PC-9 (cell line): Measurements from ENCODE around the gene SEMG1. TPM values are rescaled to one million over a fixed set of nuclear protein-coding genes. Genes with fewer than 3 reads are reported as not detected.

Experiments
- BruUV-seq: library from RNA; stranded (reverse); fragments of 400-500 nt; replicated peaks from 2 replicates; lab custom pipeline; 2021; lab: Mats Ljungman, UMichigan
- CTCF ChIA-PET: fragments of 300-600 bp; sonication (Branson Sonifier 250); formaldehyde crosslinking; loops from one replicate; lab custom pipeline; 2022; ENCODE audit warnings: antibody characterized with exemption; lab: Charles Lee
- POLR2A ChIA-PET: fragments of 300-600 bp; sonication (Branson Sonifier 250); formaldehyde crosslinking; loops from one replicate; lab custom pipeline; 2022; ENCODE audit warnings: antibody characterized with exemption; ENCODE audit not compliant: unreplicated experiment; lab: Charles Lee
- DNase-seq, 2 experiments: peaks; one replicate each; pipeline versions ENCODE4 v3.0.0 to v3.0.0-alpha.2; 2015 to 2022; ENCODE audit warnings: mixed read lengths in 1 of 2
- H2AFZ ChIP-seq: fragments of 200-600 bp; sonication (generic); 2 replicates; pipeline ENCODE4 v1.8.1; 2017; ENCODE audit warnings: antibody characterized with exemption
- H3F3A ChIP-seq: fragments of 200-600 bp; sonication (generic); 2 replicates; pipeline ENCODE4 v1.8.1; 2017; ENCODE audit warnings: antibody characterized with exemption, mild to moderate bottlenecking, low read depth; ENCODE audit not compliant: insufficient read depth
- H3K27ac ChIP-seq: fragments of 200-600 bp; sonication (generic); 2 replicates; pipeline ENCODE4 v1.6.1; 2016; ENCODE audit warnings: mixed run types
- H3K27me3 ChIP-seq: fragments of 200-600 bp; sonication (generic); 2 replicates; pipeline ENCODE4 v1.6.1; 2016; ENCODE audit warnings: low read depth, mixed run types; ENCODE audit not compliant: insufficient read depth
- H3K36me3 ChIP-seq: fragments of 200-600 bp; sonication (generic); 2 replicates; pipeline ENCODE4 v1.6.1; 2016; ENCODE audit warnings: low read depth, mixed run types
- H3K4me1 ChIP-seq: fragments of 200-600 bp; sonication (generic); replicated peaks from 2 replicates; pipeline ENCODE4 v1.6.1; 2016; ENCODE audit warnings: mixed run types; ENCODE audit not compliant: insufficient read depth
- H3K4me2 ChIP-seq: fragments of 200-600 bp; sonication (generic); 2 replicates; pipeline ENCODE4 v1.6.1; 2017; ENCODE audit warnings: mixed run types
- H3K4me3 ChIP-seq: fragments of 200-600 bp; sonication (generic); 2 replicates; pipeline ENCODE4 v1.6.1; 2016; ENCODE audit warnings: mixed run types
- H3K79me2 ChIP-seq: fragments of 200-600 bp; sonication (generic); 2 replicates; pipeline ENCODE4 v1.6.1; 2017; ENCODE audit warnings: low read depth, mixed run types
- H3K9me2 ChIP-seq: fragments of 200-600 bp; sonication (generic); 2 replicates; pipeline ENCODE4 v1.8.1; 2017; ENCODE audit warnings: mild to moderate bottlenecking; ENCODE audit not compliant: insufficient read depth
- H3K9me3 ChIP-seq: fragments of 200-600 bp; sonication (generic); 2 replicates; pipeline ENCODE4 v1.8.1; 2016; ENCODE audit warnings: low read depth; ENCODE audit not compliant: insufficient read depth
- H4K20me1 ChIP-seq: fragments of 200-600 bp; sonication (generic); 2 replicates; pipeline ENCODE4 v1.8.1; 2017; ENCODE audit not compliant: insufficient read depth
- CTCF ChIP-seq: fragments of 200-600 bp; sonication (generic); conservative IDR thresholded peaks from 2 replicates; pipeline ENCODE4 v1.6.1; 2017; ENCODE audit warnings: mixed run types, antibody characterized with exemption, mild to moderate bottlenecking, moderate library complexity
- EZH2 ChIP-seq: fragments of 200-600 bp; sonication (generic); IDR thresholded peaks from 2 replicates; pipeline ENCODE4 v1.8.0; 2017; ENCODE audit warnings: antibody characterized with exemption, low read depth
- intact Hi-C: fragments of 100-400 bp; cut with micrococcal nuclease; formaldehyde crosslinking; loops from one replicate; pipeline ENCODE4 v1.10.0; 2022; ENCODE audit not compliant: unreplicated experiment
- total RNA-seq: library from RNA; stranded (reverse); gene quantifications from 2 replicates; pipeline ENCODE4 v1.2.3, GENCODE V29; 2021

Gene SEMG1
- total RNA-seq, 1 experiment from 2014 or later = not detected

DNA sequence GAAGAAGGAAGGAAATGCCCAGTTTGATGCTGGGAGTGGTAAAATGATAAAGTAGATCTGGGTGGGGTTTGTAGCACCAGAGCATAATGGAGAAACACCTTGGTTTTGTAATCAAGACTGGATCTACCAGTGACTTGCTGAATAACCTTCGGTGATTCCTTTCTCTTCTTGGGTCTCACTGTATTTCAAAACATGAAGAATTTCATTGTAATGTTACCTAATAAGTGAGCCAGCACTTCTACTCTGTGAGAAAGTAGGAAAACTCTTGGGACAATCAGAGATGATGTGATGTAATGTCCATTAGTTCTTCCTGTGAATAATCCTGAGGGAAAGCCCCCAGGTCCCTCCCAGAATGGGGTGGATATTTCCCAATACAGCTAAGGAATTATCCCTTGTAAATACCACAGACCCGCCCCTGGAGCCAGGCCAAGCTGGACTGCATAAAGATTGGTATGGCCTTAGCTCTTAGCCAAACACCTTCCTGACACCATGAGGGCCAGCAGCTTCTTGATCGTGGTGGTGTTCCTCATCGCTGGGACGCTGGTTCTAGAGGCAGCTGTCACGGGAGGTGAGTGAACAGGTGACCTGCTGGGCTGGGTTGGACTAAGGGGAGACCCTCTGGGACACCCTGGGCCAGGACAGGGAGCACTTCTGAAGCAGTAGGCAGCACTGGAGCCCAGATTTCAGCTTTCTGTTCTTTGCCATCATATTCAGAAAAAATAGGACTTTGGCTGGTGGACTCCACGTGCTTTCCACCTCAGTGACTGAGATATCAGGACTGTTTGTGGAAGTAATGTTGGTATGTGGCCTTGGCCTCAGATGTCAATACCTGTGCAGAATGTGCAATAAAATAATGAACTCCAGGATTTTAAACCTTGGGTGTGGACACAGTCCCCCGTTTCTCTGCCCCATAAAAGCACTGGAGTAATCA is 32.1 kb upstream of the SEMG1 start, which contains the start of gene PI3:
Gene PI3 (plus strand): TSS at position 469 of the 931 bp plus-strand sequence. CDS start 21 bp downstream, at position 490.
- TSS peak; percentile 89 for BruUV-seq

GRCh38 chr20:45176526-45177267 is 30.1 kb upstream of the SEMG1 start:
- no peak overlapping the region for H2AFZ ChIP-seq
- H3K9me3 ChIP-seq = no peaks in the 10 kb centered on the region
- H3K9me2 ChIP-seq = no peaks in the 10 kb centered on the region
- DNase-seq = peak in 1 of 2 experiments; percentile 82
- no peak for TF ChIP-seq EZH2
- no peak for TF ChIP-seq CTCF
- H3K36me3 ChIP-seq = no peaks in the 10 kb centered on the region
- CTCF ChIA-PET = no interaction called here
- no peaks in the 10 kb centered on the region for H3K27me3 ChIP-seq
- POLR2A ChIA-PET = interaction anchor here (0.6 kb wide), 2 partner anchors 13 to 62 kb away, joined by 3 read pairs; no protein-coding TSS in a partner anchor
- H3K27ac ChIP-seq = peak overlapping the region; percentile 96
- peaks cover 13% of the 10 kb centered on the region for H3K79me2 ChIP-seq
- peaks cover 51% of the 10 kb centered on the region for H3F3A ChIP-seq
- no peaks in the 10 kb centered on the region for H4K20me1 ChIP-seq
- peaks cover 49% of the 10 kb centered on the region for H3K4me1 ChIP-seq
- H3K4me2 ChIP-seq = peak overlapping the region; percentile 83
- intact Hi-C loops = no loop called here
- peak overlapping the region; percentile 54; the same call in 1 of the 2 replicates for H3K4me3 ChIP-seq
- BruUV-seq = no TSS peak

More for the DNA sequence above, 32.1 kb upstream of the SEMG1 start, which contains the start of gene PI3:
- TF ChIP-seq CTCF (no peak), EZH2 (no peak)
- peak; percentile 82 to 100 for DNase-seq
- Histone ChIP-seq H3K9me2 (no peaks in the 10 kb centered on the region), H3K4me2 (peak within 1 kb of the TSS; percentile 83), H2AFZ (no peak within 1 kb of the TSS; the same call in 1 of the 2 replicates), H3K36me3 (no peaks in the 10 kb centered on the region), H4K20me1 (no peaks in the 10 kb centered on the region), H3K9me3 (peaks cover 10% of the 10 kb centered on the region; the same call in 1 of the 2 replicates), H3K79me2 (peaks cover 13% of the 10 kb centered on the region), H3K4me3 (peak within 1 kb of the TSS; percentile 54), H3K4me1 (peaks cover 48% of the 10 kb centered on the region), H3K27me3 (no peaks in the 10 kb centered on the region), H3K27ac (peak within 1 kb of the TSS; percentile 96), H3F3A (peaks cover 51% of the 10 kb centered on the region)
- intact Hi-C loops = no loop called here
- POLR2A ChIA-PET = interaction anchor here (0.6 kb wide), 1 partner anchor 17 kb away, joined by 7 read pairs; no protein-coding TSS in a partner anchor
- CTCF ChIA-PET = interaction anchor here (0.7 to 0.8 kb wide), 2 partner anchors 119 to 131 kb away, joined by 3 to 5 read pairs; no protein-coding TSS in a partner anchor

- Histone ChIP-seq H2AFZ (no peak overlapping the region), H3K9me2 (no peaks in the 10 kb centered on the region), H3K27ac (no peak overlapping the region), H3K9me3 (no peaks in the 10 kb centered on the region), H3K36me3 (no peaks in the 10 kb centered on the region), H3K27me3 (no peaks in the 10 kb centered on the region), H3K4me1 (peaks cover 54% of the 10 kb centered on the region), H3K4me3 (no peak overlapping the region), H4K20me1 (no peaks in the 10 kb centered on the region), H3K79me2 (peaks cover 13% of the 10 kb centered on the region), H3K4me2 (no peak overlapping the region), H3F3A (peaks cover 36% of the 10 kb centered on the region)
- POLR2A ChIA-PET = no interaction called here
- DNase-seq = no peak
- intact Hi-C loops = no loop called here
- no peak for TF ChIP-seq CTCF
- TF ChIP-seq EZH2 = no peak
- no TSS peak for BruUV-seq
- CTCF ChIA-PET = no interaction called here
Measured at GRCh38 chr20:45179166-45179565, 27.7 kb upstream of the SEMG1 start.
